HCT116 (cell line): ENCODE data around the gene VWA3B. TPM values are rescaled to one million over a fixed set of nuclear protein-coding genes. Genes with fewer than 3 reads are reported as not detected.

ENCODE experiments used
- ATAC-seq: fragments of 200-7000 bp; cut with Tn5 transposase; 2 replicates; pipeline ENCODE4 v1.9.1; 2020; ENCODE audit warnings: mild to moderate bottlenecking, moderate library complexity
- BruUV-seq: library from RNA; stranded (reverse); fragments of 400-500 nt; replicated peaks from 2 replicates; lab custom pipeline; 2021; lab: Mats Ljungman, UMichigan
- CTCF ChIA-PET: fragments of 300-600 bp; sonication (Branson Sonifier 250); formaldehyde crosslinking; loops from one replicate; lab custom pipeline; 2021; ENCODE audit warnings: antibody characterized with exemption; lab: Charles Lee
- POLR2A ChIA-PET: fragments of 300-600, 350-600 bp; sonication (Branson Sonifier 250); formaldehyde crosslinking; loops from one replicate; lab custom pipeline; 2021; ENCODE audit warnings: antibody characterized with exemption; lab: Charles Lee
- RAD21 ChIA-PET, 2 experiments: fragments of 300-600 bp; sonication (Branson Sonifier 250); formaldehyde crosslinking; loops; one replicate each; lab custom pipeline; 2023; ENCODE audit warnings: low total read pairs in 2 of 2; ENCODE audit not compliant: uncharacterized antibody in 2 of 2, unreplicated experiment in 2 of 2, low non-redundant PET in 1 of 2; lab: Charles Lee
- DNase-seq: peaks from one replicate; pipeline ENCODE4 v3.0.0-alpha.2; 2010; ENCODE audit warnings: low read depth, low spot score
- H2AFZ ChIP-seq: fragments of 200-600 bp; shearing (Covaris generic), sonication (generic); 2 replicates; pipeline ENCODE4 v1.6.1; 2017; ENCODE audit warnings: low read depth, mixed run types, mixed read lengths, antibody characterized with exemption, low read length; ENCODE audit not compliant: poor library complexity, severe bottlenecking
- H3K27ac ChIP-seq: 2 replicates; pipeline ENCODE4 v1.5.1; 2012; ENCODE audit warnings: low read depth, low read length
- H3K27me3 ChIP-seq: fragments of 200-600 bp; sonication (generic); 2 replicates; pipeline ENCODE4 v1.6.1; 2016; ENCODE audit warnings: mixed run types, low read length, mixed read lengths; ENCODE audit not compliant: insufficient read depth
- H3K36me3 ChIP-seq, 2 experiments: fragments of 200-500 bp in 1 of 2; fragments of 200-600 bp in 1 of 2; sonication (Bioruptor generic) in 1 of 2; sonication (generic) in 1 of 2; 2 replicates each; pipeline versions ENCODE4 v1.5.1 to v1.6.1; 2014 to 2016; ENCODE audit warnings: low read length in 2 of 2, inconsistent platforms in 1 of 2, mixed read lengths in 1 of 2, mixed run types in 1 of 2; ENCODE audit not compliant: insufficient read depth in 2 of 2, control insufficient read depth in 1 of 2
- H3K4me1 ChIP-seq, 2 experiments: fragments of 200-600 bp in 1 of 2; sonication (generic) in 1 of 2; 2 replicates each; pipeline versions ENCODE4 v1.5.1 to v1.6.1; 2012 to 2017; ENCODE audit warnings: low read length in 2 of 2, inconsistent platforms in 1 of 2, mild to moderate bottlenecking in 1 of 2, mixed read lengths in 1 of 2, mixed run types in 1 of 2, moderate library complexity in 1 of 2; ENCODE audit not compliant: insufficient read depth in 2 of 2, control insufficient read depth in 1 of 2
- H3K4me2 ChIP-seq: fragments of 200-600 bp; sonication (generic); 2 replicates; pipeline ENCODE4 v1.6.1; 2017; ENCODE audit warnings: mixed run types, low read length, mixed read lengths
- H3K4me3 ChIP-seq, 2 experiments: fragments of 200-600 bp in 1 of 2; sonication (generic) in 1 of 2; replicated peaks in 1 of 2; 2 replicates each; pipeline ENCODE4 v1.5.1; 2011 to 2016; ENCODE audit warnings: low read length in 2 of 2, control low read depth in 1 of 2, low read depth in 1 of 2, mild to moderate bottlenecking in 1 of 2, mixed read lengths in 1 of 2, mixed run types in 1 of 2
- H3K79me2 ChIP-seq: fragments of 200-600 bp; sonication (generic); 2 replicates; pipeline ENCODE4 v1.6.1; 2017; ENCODE audit warnings: mild to moderate bottlenecking, mixed run types, low read length, moderate library complexity, mixed read lengths; ENCODE audit not compliant: insufficient read depth
- H3K9ac ChIP-seq: fragments of 200-600 bp; sonication (generic); 2 replicates; pipeline ENCODE4 v1.6.1; 2016; ENCODE audit warnings: low read length, mixed read lengths
- H3K9me2 ChIP-seq: fragments of 200-600 bp; sonication (generic), shearing (Covaris generic); 2 replicates; pipeline ENCODE4 v1.6.1; 2017; ENCODE audit warnings: mixed run types, mild to moderate bottlenecking, moderate library complexity; ENCODE audit not compliant: insufficient read depth
- H3K9me3 ChIP-seq, 2 experiments: fragments of 200-500 bp in 1 of 2; fragments of 200-600 bp in 1 of 2; sonication (Bioruptor generic) in 1 of 2; sonication (generic) in 1 of 2; 2 replicates each; pipeline ENCODE4 v1.6.1; 2014 to 2017; ENCODE audit warnings: low read length in 2 of 2, mixed read lengths in 2 of 2, inconsistent platforms in 1 of 2, low read depth in 1 of 2, mild to moderate bottlenecking in 1 of 2, mixed run types in 1 of 2, moderate library complexity in 1 of 2; ENCODE audit not compliant: control insufficient read depth in 1 of 2, insufficient read depth in 1 of 2
- H4K20me1 ChIP-seq: fragments of 200-600 bp; sonication (generic), shearing (Covaris generic); 2 replicates; pipeline ENCODE4 v1.6.1; 2017; ENCODE audit warnings: mixed run types, mild to moderate bottlenecking, moderate library complexity; ENCODE audit not compliant: insufficient read depth
- CBX3 ChIP-seq: IDR thresholded peaks from 2 replicates; pipeline ENCODE4 v1.6.1; 2012; ENCODE audit warnings: low read depth
- CEBPB ChIP-seq: IDR thresholded peaks from 2 replicates; pipeline ENCODE4 v1.6.1; 2012; ENCODE audit warnings: low read depth
- JUND ChIP-seq: IDR thresholded peaks from 2 replicates; pipeline ENCODE4 v1.6.1; 2012
- RAD21 ChIP-seq: IDR thresholded peaks from 2 replicates; pipeline ENCODE4 v1.6.1; 2012; ENCODE audit warnings: low read depth, mild to moderate bottlenecking
- REST ChIP-seq: IDR thresholded peaks from 2 replicates; pipeline ENCODE4 v1.6.1; 2012; ENCODE audit warnings: low read depth
- SP1 ChIP-seq: IDR thresholded peaks from 2 replicates; pipeline ENCODE4 v1.6.1; 2012; ENCODE audit warnings: low read depth
- ZBTB33 ChIP-seq: IDR thresholded peaks from 2 replicates; pipeline ENCODE4 v1.6.1; 2011; ENCODE audit warnings: mild to moderate bottlenecking, low read length, moderate library complexity; ENCODE audit not compliant: insufficient replicate concordance; ENCODE audit errors: extremely low read depth
- ZFX ChIP-seq: fragments of 450-650 bp; IDR thresholded peaks from 2 replicates; pipeline ENCODE4 v1.6.1; 2017
- intact Hi-C: fragments of 100-400 bp; cut with micrococcal nuclease; formaldehyde crosslinking; loops from 2 replicates; pipeline ENCODE4 v1.10.0; 2022
- total RNA-seq: library from RNA; stranded (reverse); gene quantifications from one replicate; pipeline ENCODE4 v1.2.1, GENCODE V29; 2021; ENCODE audit not compliant: unreplicated experiment

VWA3B gene
- total RNA-seq, 1 experiment from 2014 or later: 0.47 TPM

GRCh38 chr2:98355881-98356280, 268.9 kb downstream of the VWA3B start:
- RAD21 ChIA-PET: no interaction called here
- no peak overlapping the region for H3K4me2 ChIP-seq
- TF ChIP-seq RAD21 (no peak), CBX3 (no peak), SP1 (no peak), CEBPB (no peak), ZBTB33 (no peak), JUND (no peak), REST (no peak), ZFX (no peak)
- CTCF ChIA-PET: no interaction called here
- H3K27ac ChIP-seq: no peak overlapping the region
- H3K36me3 ChIP-seq: no peaks in the 10 kb centered on the region
- POLR2A ChIA-PET: no interaction called here
- no peaks in the 10 kb centered on the region for H3K9me3 ChIP-seq
- H3K79me2 ChIP-seq: no peaks in the 10 kb centered on the region
- ATAC-seq: no peak
- no peak overlapping the region for H3K9ac ChIP-seq
- H2AFZ ChIP-seq: no peak overlapping the region
- no TSS peak for BruUV-seq
- DNase-seq: no peak
- no peak overlapping the region for H3K4me3 ChIP-seq
- H3K27me3 ChIP-seq: no peaks in the 10 kb centered on the region
- intact Hi-C loops: no loop called here
- H4K20me1 ChIP-seq: no peaks in the 10 kb centered on the region
- H3K9me2 ChIP-seq: no peaks in the 10 kb centered on the region
- peaks cover 0 to 6% of the 10 kb centered on the region in 2 experiments; a peak in 1 of 4 replicates for H3K4me1 ChIP-seq
